GM21526 (cell line): ENCODE results near the gene DPH2.

Source experiments
- ATAC-seq: cut with Tn5 transposase; IDR thresholded peaks from one replicate; pipeline ENCODE4 v1.9.1; 2021; ENCODE audit warnings: moderate library complexity; ENCODE audit not compliant: unreplicated experiment, low FRiP score

The DPH2 gene

DNA sequence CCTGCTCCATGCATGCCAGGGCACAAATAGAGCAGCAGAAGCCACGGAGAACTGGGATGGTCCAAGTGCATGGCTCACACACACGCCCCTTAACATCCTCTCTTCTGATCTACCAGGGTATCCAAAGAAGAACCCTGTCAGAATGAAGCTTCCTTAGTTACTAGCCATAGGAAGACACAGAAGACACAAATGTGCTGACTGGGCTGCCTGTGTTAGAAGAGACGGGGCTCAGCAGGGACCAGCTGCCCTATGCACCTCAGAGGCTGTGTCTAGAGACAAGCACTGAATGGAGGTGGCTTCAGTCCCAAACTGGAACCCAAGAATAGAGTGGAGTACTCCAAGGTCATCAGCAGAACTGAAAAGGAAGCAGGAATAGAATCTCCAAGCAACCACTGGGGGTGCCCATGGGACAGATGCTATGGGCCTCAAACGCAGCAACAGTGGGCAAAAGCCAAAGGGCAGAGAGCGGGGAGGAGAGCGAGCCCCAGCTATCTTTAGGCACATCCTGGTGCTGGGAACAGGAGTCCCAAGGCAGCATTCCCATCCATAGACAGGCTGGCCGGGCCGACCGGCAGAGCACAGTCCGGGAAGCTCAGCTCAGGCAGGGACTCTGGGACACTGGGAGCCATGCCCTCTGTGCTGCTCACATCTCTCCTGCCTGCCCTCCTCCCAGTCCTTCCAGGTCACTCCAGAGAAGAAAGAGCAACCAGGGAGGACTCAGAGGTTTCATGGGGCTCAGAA is 51.9 kb downstream of the DPH2 start:
- ATAC-seq = no peak
